NCI-H82 (cell line): Measurements from ENCODE around the gene ARHGEF10L.
A peak's percentile ranks its signal among the peaks of the same experiment; 100 is the strongest.

Source experiments
- DNase-seq: peaks from one replicate; lab custom pipeline; 2025; lab: John Stamatoyannopoulos, UW

The ARHGEF10L gene

DNA sequence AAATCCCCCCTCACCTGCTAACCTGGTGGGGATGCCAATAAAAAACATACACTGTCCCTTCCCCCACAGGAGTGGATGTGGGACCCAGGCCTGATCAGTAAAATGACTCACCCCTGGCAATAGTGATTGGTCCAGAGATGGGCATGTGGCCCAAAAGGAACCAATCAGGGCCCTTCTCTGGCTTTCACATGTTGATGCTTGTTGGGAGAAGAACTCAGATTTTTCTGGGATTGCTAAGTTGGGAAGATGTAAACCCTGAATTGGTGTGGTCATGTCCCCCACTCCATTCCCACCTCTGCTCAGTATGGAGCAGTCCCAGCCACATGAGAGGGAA lies 172.0 kb downstream of the ARHGEF10L start:
- no peak for DNase-seq

GRCh38 chr1:17711941-17712340 lies 172.4 kb downstream of the ARHGEF10L start:
- DNase-seq: no peak

GRCh38 chr1:17713993-17714392 lies 174.5 kb downstream of the ARHGEF10L start:
- no peak for DNase-seq

DNA sequence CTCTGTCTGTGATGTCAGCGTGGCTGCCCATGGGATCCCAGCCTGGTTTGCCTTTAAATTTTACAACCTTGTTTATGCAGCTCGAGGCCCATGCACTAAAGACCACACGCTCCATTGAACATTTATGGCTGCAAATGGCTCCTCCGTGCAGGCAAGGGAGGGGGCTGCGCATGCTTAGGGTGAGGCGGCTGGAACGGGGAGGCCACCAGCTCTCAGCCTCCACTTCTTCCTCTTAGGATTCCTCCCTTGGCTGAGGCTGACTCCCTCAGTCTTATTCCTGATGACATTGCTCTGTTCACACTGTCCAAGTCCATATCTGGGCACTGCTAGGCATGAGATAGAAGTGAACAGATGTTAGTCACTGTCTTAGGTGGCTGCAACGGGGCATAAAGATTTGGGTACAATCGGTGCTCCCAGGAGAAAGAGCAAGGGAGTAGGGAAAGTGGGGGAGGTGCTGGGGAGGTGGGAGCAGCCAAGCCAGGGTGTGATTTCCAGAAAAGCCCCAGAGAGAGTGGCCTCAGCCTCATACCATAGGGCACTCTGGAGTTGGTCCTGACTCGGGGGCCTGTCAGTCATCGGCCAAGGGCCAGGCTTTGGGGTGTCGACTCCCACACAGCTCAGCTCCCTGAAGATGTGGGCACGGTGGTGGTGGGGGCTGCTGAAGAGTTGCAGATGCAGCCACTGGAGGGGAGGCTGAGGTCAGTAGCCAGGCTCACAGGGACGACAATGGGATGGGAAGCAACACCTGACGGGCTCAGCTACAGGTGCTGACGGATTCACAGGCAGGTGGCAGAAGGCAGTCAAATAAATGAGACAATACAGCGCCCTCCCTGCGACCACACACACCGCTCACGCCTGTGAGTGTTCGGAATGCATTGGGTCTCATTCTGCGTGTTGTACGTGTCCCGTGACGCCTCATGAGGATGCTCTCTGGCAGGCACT lies 178.4 kb downstream of the ARHGEF10L start:
- DNase-seq: no peak

DNA sequence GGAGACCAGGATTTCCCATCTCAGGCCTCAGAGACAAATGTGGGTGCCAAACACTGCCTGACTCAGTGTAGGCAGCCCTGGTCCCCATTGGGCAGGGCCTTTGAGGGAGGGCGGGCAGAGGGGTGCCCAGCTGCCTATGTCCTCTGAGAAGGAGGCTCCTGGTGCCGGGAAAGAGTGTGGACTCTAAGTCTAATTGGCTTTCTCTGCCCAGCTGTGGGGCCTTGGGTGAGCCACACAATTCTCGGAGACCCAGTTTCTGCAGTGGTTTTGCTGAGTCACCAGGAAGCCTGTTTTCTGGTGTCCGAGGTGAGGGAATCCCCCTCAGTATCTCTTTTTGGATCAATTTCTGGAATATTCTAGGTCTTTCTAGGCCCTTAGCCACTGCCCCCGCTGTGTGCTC lies 180.4 kb downstream of the ARHGEF10L start:
- DNase-seq: no peak

- no peak for DNase-seq
Observed at GRCh38 chr1:17721444-17721843, 181.9 kb downstream of the ARHGEF10L start.

- no peak for DNase-seq
Observed at GRCh38 chr1:17723684-17724083, 184.2 kb downstream of the ARHGEF10L start.

- no peak for DNase-seq
Observed at GRCh38 chr1:17724150-17724549, 184.7 kb downstream of the ARHGEF10L start.

DNA sequence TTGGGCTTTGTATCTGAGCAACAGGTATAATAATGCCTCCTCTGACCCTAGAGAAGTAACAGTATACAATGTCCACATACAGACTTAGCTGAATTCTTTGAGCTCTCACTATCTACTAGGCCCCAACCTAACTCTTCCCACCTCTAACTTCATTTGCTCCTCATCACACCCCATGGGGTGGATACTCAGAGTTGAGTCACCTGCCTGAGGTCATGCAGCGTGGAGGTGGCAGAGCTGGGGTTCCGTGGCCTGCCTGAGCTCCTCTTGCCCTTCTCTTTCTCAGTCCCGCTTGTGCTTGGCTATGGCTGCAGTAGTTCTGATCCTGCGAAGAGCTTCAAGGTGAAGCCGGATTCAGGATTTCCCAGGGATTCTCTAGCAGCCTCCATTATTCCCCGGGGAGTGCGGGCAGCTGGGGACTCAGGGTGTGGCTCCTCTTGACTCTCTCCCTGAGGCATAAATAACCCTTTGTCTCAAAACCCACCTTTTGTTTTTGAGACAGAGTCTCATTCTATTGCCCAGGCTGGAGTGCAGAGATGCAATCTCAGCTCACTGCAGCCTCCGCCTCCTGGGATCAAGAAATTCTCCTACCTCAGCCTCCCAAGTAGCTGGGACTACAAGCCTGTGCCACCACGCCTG lies 185.7 kb downstream of the ARHGEF10L start:
- peak; percentile 13 for DNase-seq

DNA sequence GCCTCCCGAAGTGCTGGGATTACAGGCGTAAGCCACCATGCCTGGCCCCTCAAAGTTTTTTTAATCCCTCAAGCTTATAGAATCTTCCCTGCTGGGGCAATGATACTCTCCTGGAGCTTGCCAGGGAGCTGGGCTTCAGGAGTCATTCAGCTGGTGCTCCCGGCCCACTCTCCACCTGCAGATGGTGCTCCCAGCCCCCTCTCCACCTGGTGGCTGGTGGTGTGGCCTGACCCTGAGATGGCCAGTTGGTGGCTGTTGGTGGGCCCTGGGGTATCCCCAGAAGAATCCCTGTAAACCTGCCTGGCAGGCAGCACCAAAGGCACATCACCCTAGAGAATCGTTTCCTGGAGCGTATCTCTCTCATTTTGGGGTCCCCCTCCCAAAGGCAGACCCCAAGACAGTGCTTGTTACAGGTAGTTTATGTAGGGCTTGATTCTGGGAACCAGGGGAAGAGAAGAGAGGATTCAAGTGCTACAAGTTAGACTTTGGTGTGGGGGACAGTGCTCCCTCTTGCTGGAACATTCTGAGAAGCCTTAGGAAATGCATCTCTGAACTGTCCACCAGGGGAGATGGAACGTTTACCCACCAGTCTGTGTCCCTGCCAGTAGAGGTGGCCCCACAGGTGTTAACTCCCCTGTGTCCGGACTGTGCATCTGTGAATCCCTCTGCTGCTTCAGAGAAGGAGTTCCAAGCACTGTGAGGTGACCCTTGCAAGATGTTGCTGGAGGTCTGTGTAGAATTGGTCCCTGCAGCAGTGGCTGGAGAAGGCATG lies 186.5 kb downstream of the ARHGEF10L start:
- peak; percentile 33 for DNase-seq

- no peak for DNase-seq
Observed at GRCh38 chr1:17728123-17728712, 188.7 kb downstream of the ARHGEF10L start.

DNA sequence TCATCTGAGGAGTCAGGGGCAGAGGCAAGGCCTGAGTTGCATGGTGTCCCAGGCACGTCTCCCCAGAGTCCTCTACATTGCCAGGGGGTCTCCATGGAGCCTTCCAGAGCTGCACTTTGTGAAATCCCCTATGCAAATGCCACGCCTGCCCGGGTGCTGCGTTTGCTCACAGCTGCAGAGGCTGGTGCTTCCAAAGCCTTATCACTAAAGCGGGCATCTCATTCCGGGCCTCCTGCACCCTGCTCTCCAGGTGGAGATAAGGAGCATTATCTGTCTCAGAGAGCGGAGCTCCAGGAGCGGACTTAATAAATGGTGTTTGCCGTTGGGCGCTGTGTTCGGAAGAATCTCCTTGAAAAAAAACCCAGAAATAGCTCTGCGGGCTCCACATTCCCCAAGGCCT lies 189.8 kb downstream of the ARHGEF10L start:
- DNase-seq: no peak

DNA sequence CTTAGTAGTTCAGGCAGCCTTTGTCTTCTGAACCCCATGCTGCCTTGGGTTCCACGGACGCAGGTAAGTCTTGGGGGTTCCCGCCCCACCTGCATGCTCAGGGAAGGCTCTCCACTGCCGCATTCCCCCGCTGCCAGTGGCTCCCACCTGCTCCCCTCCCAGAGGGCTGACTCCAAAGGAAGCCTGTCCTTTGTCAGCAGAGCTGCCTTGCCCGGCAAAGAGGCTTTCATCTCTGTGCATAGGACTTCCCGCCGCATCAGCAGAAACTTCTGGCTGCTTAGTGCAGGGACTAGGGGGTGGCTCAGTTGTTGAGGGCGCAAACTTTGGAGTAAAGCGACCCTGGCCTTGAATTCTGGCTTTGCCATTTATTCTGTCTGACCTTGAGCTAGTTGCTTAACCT lies 190.4 kb downstream of the ARHGEF10L start:
- no peak for DNase-seq

DNA sequence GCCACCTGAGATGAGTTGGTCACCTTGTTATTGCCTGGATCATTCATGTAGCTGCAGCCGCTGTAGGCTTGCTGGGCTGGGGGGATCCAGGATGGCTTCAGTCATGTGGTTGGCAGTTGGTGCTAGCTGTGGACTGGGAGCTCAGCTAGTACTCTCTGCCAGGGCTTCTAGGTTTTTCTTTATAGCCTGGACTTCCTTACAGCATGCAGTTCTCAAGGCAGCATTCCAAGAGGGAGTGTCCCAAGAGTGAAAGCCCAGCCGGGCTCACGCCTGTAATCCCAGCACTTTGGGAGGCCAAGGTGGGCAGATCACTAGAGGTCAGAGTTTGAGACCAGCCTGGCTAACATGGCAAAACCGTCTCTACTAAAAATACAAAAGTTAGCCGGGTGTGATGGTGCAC lies 192.0 kb downstream of the ARHGEF10L start:
- DNase-seq: no peak

- DNase-seq: no peak
Observed at GRCh38 chr1:17732475-17732874, 193.0 kb downstream of the ARHGEF10L start.

DNA sequence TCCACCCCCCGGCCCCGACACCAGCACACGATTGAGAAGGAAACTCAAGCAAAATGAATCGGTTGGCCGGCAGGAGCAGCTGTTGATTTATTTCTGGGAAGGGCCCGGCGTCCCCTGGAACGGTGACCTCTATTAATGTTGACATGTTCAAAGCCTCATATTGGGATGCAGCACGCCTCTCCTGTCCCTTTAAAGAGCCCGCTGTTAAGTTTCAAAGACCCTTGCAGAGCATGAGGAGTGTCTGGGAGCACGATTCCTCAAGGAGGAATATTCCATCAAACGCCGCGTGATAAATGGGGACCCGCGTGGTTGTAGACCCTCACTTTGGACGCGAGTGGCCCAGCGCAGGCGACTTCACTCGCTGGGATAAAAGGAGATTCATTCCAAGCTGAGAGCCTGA lies 194.2 kb downstream of the ARHGEF10L start:
- DNase-seq: no peak

DNA sequence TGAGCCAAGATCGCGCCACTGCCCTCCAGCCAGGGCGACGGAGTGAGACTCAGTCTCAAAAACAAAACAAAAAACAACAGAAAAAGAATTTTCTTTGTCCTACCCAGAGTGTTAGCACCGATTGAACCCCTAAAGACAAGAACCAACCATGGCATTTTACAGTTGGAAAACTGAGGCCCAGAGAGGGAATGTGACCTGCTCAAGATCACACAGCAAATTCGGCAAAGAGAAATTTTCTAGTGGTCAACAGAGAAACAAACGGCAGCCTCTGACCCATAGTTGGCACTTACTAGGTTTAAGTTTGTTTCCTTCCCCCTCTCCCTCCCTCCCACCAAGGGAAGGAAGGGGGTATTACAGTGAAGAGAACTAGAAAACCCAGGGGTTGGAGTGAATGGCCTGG lies 195.1 kb downstream of the ARHGEF10L start:
- DNase-seq: no peak

- DNase-seq: no peak
Observed at GRCh38 chr1:17735348-17735747, 195.8 kb downstream of the ARHGEF10L start.

- peak; percentile 40 for DNase-seq
Observed at GRCh38 chr1:17735793-17736192, 196.3 kb downstream of the ARHGEF10L start.

DNA sequence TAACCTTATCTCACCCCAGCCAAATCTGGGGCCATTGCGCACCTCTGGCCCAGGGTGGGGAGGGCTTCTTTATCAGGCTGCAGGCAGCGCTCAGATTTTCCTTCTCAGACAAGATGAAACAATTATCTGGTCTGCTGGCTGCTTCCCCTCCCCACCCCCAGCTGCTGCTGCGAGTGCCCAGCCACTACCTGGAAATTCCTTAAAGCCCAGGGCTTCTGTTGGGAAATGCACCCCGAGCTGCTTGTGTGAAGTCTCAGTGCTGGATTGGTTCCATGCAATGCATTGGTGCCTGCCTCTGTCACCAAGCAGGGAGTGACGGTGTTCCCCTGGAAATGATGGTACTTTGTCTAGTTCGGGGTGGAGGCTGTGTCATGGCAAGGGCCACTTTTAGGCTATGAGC lies 197.1 kb downstream of the ARHGEF10L start:
- no peak for DNase-seq

DNA sequence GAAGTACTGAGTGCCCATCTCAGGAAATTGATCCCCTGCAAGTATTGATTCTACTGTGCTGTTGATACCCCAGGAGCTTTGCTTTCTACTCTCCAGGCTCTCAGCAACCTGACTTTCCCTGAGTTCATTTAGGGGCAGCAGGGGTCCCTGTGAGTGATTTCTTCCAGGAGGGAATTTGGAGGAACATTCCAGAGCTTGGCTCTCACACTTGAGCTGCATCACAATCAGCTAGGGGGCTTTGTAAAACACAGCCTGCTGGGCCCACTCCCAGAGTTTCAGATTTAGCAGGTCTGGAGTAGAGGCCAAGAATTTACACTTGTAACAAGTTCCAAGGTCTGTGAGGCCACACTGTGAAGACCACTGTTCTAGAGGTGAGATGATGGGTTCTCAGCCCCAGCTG lies 199.6 kb downstream of the ARHGEF10L start:
- DNase-seq: no peak

GRCh38 chr1:17741052-17741451 lies 201.6 kb downstream of the ARHGEF10L start:
- DNase-seq: peak; percentile 23
